ENCODE results near the gene SYNPO. TPM values are rescaled to one million over a fixed set of nuclear protein-coding genes. Genes with fewer than 3 reads are reported as not detected.

Gene SYNPO
- polyA plus RNA-seq, 1 donor from 2014 or later, result not detected

GRCh38 chr5:150639377-150639692, 1.1 kb upstream of the SYNPO start (continued):
- TF ChIP-seq CTCF (IDR thresholded peaks at IDR 0.05; ENCODE audit: poor library complexity, severe bottlenecking) (no peak), TAF1 (IDR thresholded peaks at IDR 0.05; ENCODE audit: low read depth) (no peak), EZH2 (IDR thresholded peaks at IDR 0.05; ENCODE audit: borderline replicate concordance, insufficient read depth, low read length, poor library complexity, severe bottlenecking) (no peak)

GRCh38 chr5:150639751-150640150, 709 bp upstream of the SYNPO start:
- H3K27me3 ChIP-seq (ENCODE audit: insufficient read depth, low read depth, low read length), result no peaks in the 10 kb centered on the region
- no peaks in the 10 kb centered on the region for H3K79me2 ChIP-seq (replicated peaks; ENCODE audit: insufficient read depth, low read length)
- H3K4me3 ChIP-seq (ENCODE audit: low read length), result no peak overlapping the region
- H3K27ac ChIP-seq (ENCODE audit: low read length), result no peak overlapping the region
- H3K9me3 ChIP-seq (ENCODE audit: low read length), result no peaks in the 10 kb centered on the region
- H3K9me2 ChIP-seq (ENCODE audit: insufficient read depth, low read length), result no peaks in the 10 kb centered on the region
- no peaks in the 10 kb centered on the region for H3K36me3 ChIP-seq (ENCODE audit: insufficient read depth, low read length)
- H3K4me2 ChIP-seq (ENCODE audit: low read length), result no peak overlapping the region
- TF ChIP-seq CTCF (IDR thresholded peaks at IDR 0.05; ENCODE audit: poor library complexity, severe bottlenecking), result no peak
- no peak for TF ChIP-seq MXI1 (conservative IDR thresholded peaks at IDR 0.05; ENCODE audit: poor library complexity, severe bottlenecking)
- TF ChIP-seq TAF1 (IDR thresholded peaks at IDR 0.05; ENCODE audit: low read depth), result no peak
- H3K9ac ChIP-seq (ENCODE audit: low read length), result no peak overlapping the region
- no peak overlapping the region for H2AFZ ChIP-seq (ENCODE audit: low read depth, low read length)
- H3F3A ChIP-seq (ENCODE audit: insufficient read depth, low read length, poor library complexity, severe bottlenecking), result no peaks in the 10 kb centered on the region
- no peaks in the 10 kb centered on the region for H4K20me1 ChIP-seq (ENCODE audit: insufficient read depth)

DNA sequence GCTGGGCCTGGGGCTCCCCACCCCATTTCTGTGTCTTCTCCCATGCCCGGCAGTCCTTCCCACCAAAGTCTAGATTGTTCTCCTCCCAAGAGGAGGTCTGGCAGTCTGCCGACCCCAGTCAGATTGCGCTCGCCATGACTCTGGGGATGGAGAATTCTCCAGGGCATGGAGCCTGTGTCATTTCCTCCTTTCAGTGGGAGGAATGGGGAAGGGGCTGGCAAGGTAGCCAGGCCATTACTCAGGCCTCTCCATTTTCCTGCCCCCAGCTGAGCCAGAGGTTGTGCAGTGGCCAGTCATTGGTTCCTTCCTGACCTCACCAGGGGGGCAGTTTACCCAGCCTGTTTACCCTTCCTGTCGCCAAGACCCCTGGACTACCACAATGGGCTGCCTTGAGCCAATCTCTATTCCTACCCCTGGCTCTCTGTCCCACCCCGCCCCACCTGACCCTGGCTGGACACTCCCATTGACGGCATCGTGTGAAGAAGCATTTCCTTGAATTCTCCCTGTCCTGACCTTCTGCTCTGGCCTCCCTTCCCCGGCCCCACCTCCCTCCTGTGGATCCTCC, 628 bp downstream of the SYNPO start:
- no peaks in the 10 kb centered on the region for H3K9me2 ChIP-seq (ENCODE audit: insufficient read depth, low read length)
- no peak overlapping the region for H3K4me3 ChIP-seq (ENCODE audit: low read length)
- no peaks in the 10 kb centered on the region for H4K20me1 ChIP-seq (ENCODE audit: insufficient read depth)
- TF ChIP-seq REST (IDR thresholded peaks at IDR 0.05; ENCODE audit: borderline replicate concordance), result no peak
- TF ChIP-seq EZH2 (IDR thresholded peaks at IDR 0.05; ENCODE audit: borderline replicate concordance, insufficient read depth, low read length, poor library complexity, severe bottlenecking), result no peak
- no peak for TF ChIP-seq SMC3 (conservative IDR thresholded peaks at IDR 0.05; ENCODE audit: poor library complexity)
- no peak for TF ChIP-seq RAD21 (conservative IDR thresholded peaks at IDR 0.05)
- TF ChIP-seq CTCF (IDR thresholded peaks at IDR 0.05; ENCODE audit: poor library complexity, severe bottlenecking), result no peak
- TF ChIP-seq TAF1 (IDR thresholded peaks at IDR 0.05; ENCODE audit: low read depth), result no peak
- no peak for TF ChIP-seq POLR2AphosphoS5 (IDR thresholded peaks at IDR 0.05)
- TF ChIP-seq MXI1 (conservative IDR thresholded peaks at IDR 0.05; ENCODE audit: poor library complexity, severe bottlenecking), result no peak
- no peak for TF ChIP-seq EP300 (conservative IDR thresholded peaks at IDR 0.05; ENCODE audit: poor library complexity, severe bottlenecking)
- H3K36me3 ChIP-seq (ENCODE audit: insufficient read depth, low read length), result no peaks in the 10 kb centered on the region
- H3F3A ChIP-seq (ENCODE audit: insufficient read depth, low read length, poor library complexity, severe bottlenecking), result no peaks in the 10 kb centered on the region
- H3K27ac ChIP-seq (ENCODE audit: low read length), result no peak overlapping the region
- no peak overlapping the region for H2AFZ ChIP-seq (ENCODE audit: low read depth, low read length)
- no peak overlapping the region for H3K9ac ChIP-seq (ENCODE audit: low read length)
- H3K9me3 ChIP-seq (ENCODE audit: low read length), result no peaks in the 10 kb centered on the region
- H3K79me2 ChIP-seq (replicated peaks; ENCODE audit: insufficient read depth, low read length), result no peaks in the 10 kb centered on the region
- H3K27me3 ChIP-seq (ENCODE audit: insufficient read depth, low read depth, low read length), result no peaks in the 10 kb centered on the region
- H3K4me2 ChIP-seq (ENCODE audit: low read length), result no peak overlapping the region

Measured in neural cell (in vitro differentiated cells).